GM23338 (cell line): Measurements from ENCODE around the gene MC2R. TPM values are rescaled to one million over a fixed set of nuclear protein-coding genes. Genes with fewer than 3 reads are reported as not detected.

Experiments
- ATAC-seq: fragments of 200-7000 bp; cut with Tn5 transposase; 3 replicates; pipeline ENCODE4 v1.9.1; 2020
- DNase-seq: peaks from one replicate; pipeline ENCODE4 v3.0.0-alpha.2; 2015; ENCODE audit warnings: low spot score
- H2AFZ ChIP-seq: fragments of 200-600 bp; sonication (generic); 2 replicates; pipeline ENCODE4 v1.8.0; 2016; ENCODE audit warnings: antibody characterized with exemption, mild to moderate bottlenecking, moderate library complexity
- H3F3A ChIP-seq: fragments of 200-600 bp; sonication (generic); replicated peaks from 2 replicates; pipeline ENCODE4 v1.8.0; 2017; ENCODE audit warnings: antibody characterized with exemption, mixed run types, low read depth
- H3K27ac ChIP-seq: fragments of 200-600 bp; sonication (generic); 2 replicates; pipeline ENCODE4 v1.6.1; 2016; ENCODE audit warnings: low read depth
- H3K27me3 ChIP-seq: fragments of 200-600 bp; sonication (generic); 2 replicates; pipeline ENCODE4 v1.8.0; 2016; ENCODE audit warnings: mild to moderate bottlenecking, mixed run types, moderate library complexity; ENCODE audit not compliant: insufficient read depth
- H3K36me3 ChIP-seq: fragments of 200-600 bp; sonication (generic); 2 replicates; pipeline ENCODE4 v1.8.0; 2016; ENCODE audit warnings: mild to moderate bottlenecking; ENCODE audit not compliant: insufficient read depth
- H3K4me1 ChIP-seq: fragments of 200-600 bp; sonication (generic); 2 replicates; pipeline ENCODE4 v1.8.0; 2016; ENCODE audit warnings: mild to moderate bottlenecking, moderate library complexity; ENCODE audit not compliant: insufficient read depth
- H3K4me2 ChIP-seq: fragments of 200-600 bp; sonication (generic); 2 replicates; pipeline ENCODE4 v1.7.1; 2017; ENCODE audit warnings: mixed run types
- H3K4me3 ChIP-seq: fragments of 200-600 bp; sonication (generic); 2 replicates; pipeline ENCODE4 v1.6.1; 2016; ENCODE audit warnings: mixed run types
- H3K79me2 ChIP-seq: fragments of 200-600 bp; sonication (generic); replicated peaks from 2 replicates; pipeline ENCODE4 v1.8.0; 2017; ENCODE audit warnings: mild to moderate bottlenecking; ENCODE audit not compliant: insufficient read depth
- H3K9me2 ChIP-seq: fragments of 200-600 bp; sonication (generic); 2 replicates; pipeline ENCODE4 v1.8.0; 2017; ENCODE audit not compliant: insufficient read depth
- H4K20me1 ChIP-seq: fragments of 200-600 bp; sonication (generic); replicated peaks from 2 replicates; pipeline ENCODE4 v1.8.0; 2017; ENCODE audit warnings: mild to moderate bottlenecking; ENCODE audit not compliant: insufficient read depth
- H3K27ac Mint-ChIP-seq: 2 replicates; pipeline ENCODE4 v1.8.0; 2020; ENCODE audit warnings: inconsistent platforms, mild to moderate bottlenecking, moderate library complexity, mixed read lengths
- H3K27me3 Mint-ChIP-seq: 3 replicates; pipeline ENCODE4 v1.8.0; 2022; ENCODE audit warnings: low read depth, mild to moderate bottlenecking, moderate library complexity, mixed read lengths, inconsistent platforms; ENCODE audit not compliant: insufficient read depth, poor library complexity
- H3K36me3 Mint-ChIP-seq: 3 replicates; pipeline ENCODE4 v1.8.0; 2021; ENCODE audit warnings: low read depth, mild to moderate bottlenecking, inconsistent platforms, moderate library complexity, mixed read lengths
- H3K4me1 Mint-ChIP-seq: 3 replicates; pipeline ENCODE4 v1.8.0; 2020; ENCODE audit warnings: mild to moderate bottlenecking, inconsistent platforms, mixed read lengths
- H3K4me3 Mint-ChIP-seq: 3 replicates; pipeline ENCODE4 v1.8.0; 2021; ENCODE audit warnings: moderate library complexity, mild to moderate bottlenecking, inconsistent platforms, mixed read lengths
- H3K9me3 Mint-ChIP-seq: 3 replicates; pipeline ENCODE4 v1.8.0; 2020; ENCODE audit warnings: moderate library complexity, mild to moderate bottlenecking, inconsistent platforms, mixed read lengths
- CREB1 ChIP-seq: fragments of 250-450 bp; sonication (Bioruptor Pico); IDR thresholded peaks from 2 replicates; pipeline ENCODE4 v1.5.0; 2020; ENCODE audit warnings: low read depth, mild to moderate bottlenecking, moderate library complexity
- EZH2 ChIP-seq: fragments of 200-600 bp; sonication (generic); IDR thresholded peaks from one replicate; pipeline ENCODE4 v1.8.0; 2017; ENCODE audit warnings: antibody characterized with exemption, mild to moderate bottlenecking, low read depth; ENCODE audit not compliant: unreplicated experiment
- EZH2phosphoT487 ChIP-seq: fragments of 200-600 bp; sonication (generic); IDR thresholded peaks from one replicate; pipeline ENCODE4 v1.8.1; 2018; ENCODE audit warnings: antibody characterized with exemption; ENCODE audit not compliant: unreplicated experiment
- JUNB ChIP-seq: IDR thresholded peaks from one replicate; pipeline ENCODE4 v1.6.1; 2016; ENCODE audit warnings: antibody characterized with exemption; ENCODE audit not compliant: unreplicated experiment
- NANOG ChIP-seq: IDR thresholded peaks from 2 replicates; pipeline ENCODE4 v1.6.1; 2016; ENCODE audit warnings: antibody characterized with exemption, borderline replicate concordance
- POLR2AphosphoS5 ChIP-seq: IDR thresholded peaks from 2 replicates; pipeline ENCODE4 v1.6.1; 2016; ENCODE audit warnings: antibody characterized with exemption, low read depth
- STAT1 ChIP-seq: IDR thresholded peaks from one replicate; pipeline ENCODE4 v1.6.1; 2016; ENCODE audit warnings: antibody characterized with exemption; ENCODE audit not compliant: unreplicated experiment
- ZNF114 ChIP-seq: fragments of 250-450 bp; sonication (Bioruptor Pico); IDR thresholded peaks from 2 replicates; pipeline ENCODE4 v1.5.0; 2020; ENCODE audit warnings: mild to moderate bottlenecking, moderate library complexity
- ZNF331 ChIP-seq: fragments of 250-450 bp; sonication (Bioruptor Pico); IDR thresholded peaks from 2 replicates; pipeline ENCODE4 v1.5.0; 2020; ENCODE audit warnings: low read depth, mild to moderate bottlenecking, moderate library complexity
- polyA plus RNA-seq: library from polyadenylated mRNA; unstranded; fragments of >200 nt; fragmentation: Nextera tagmentation; extraction: Ambion mirVana; gene quantifications from 2 replicates; pipeline ENCODE4 v1.2.1, GENCODE V29; 2016
- total RNA-seq: library from RNA; depleted of rRNA; stranded (reverse); fragments of >200 nt; shearing (Covaris generic); gene quantifications from 2 replicates; pipeline ENCODE4 v1.2.3, GENCODE V29; 2014
- TF ChIP-seq, protein P1 (sequence below): fragments of 250-450 bp; sonication (Bioruptor Pico); IDR thresholded peaks from 2 replicates; pipeline ENCODE4 v1.5.0; 2020; ENCODE audit warnings: mild to moderate bottlenecking, moderate library complexity
- TF ChIP-seq, protein P2 (sequence below), 2 experiments: fragments of 200-600 bp in 1 of 2; sonication (generic) in 1 of 2; conservative IDR thresholded peaks; 2 replicates each; pipeline versions ENCODE4 v1.5.1 to v1.6.1; 2016 to 2017; ENCODE audit warnings: antibody characterized with exemption in 2 of 2, low read depth in 2 of 2, mild to moderate bottlenecking in 2 of 2, moderate library complexity in 1 of 2
- TF ChIP-seq, protein P3 (sequence below): IDR thresholded peaks from 2 replicates; pipeline ENCODE4 v1.6.1; 2016; ENCODE audit warnings: antibody characterized with exemption
- TF ChIP-seq, protein P4 (sequence below): IDR thresholded peaks from one replicate; pipeline ENCODE4 v1.6.1; 2018; ENCODE audit warnings: antibody characterized with exemption; ENCODE audit not compliant: unreplicated experiment

Gene MC2R
- total and polyA plus RNA-seq, 2 experiments from 2014 or later, result not detected

DNA sequence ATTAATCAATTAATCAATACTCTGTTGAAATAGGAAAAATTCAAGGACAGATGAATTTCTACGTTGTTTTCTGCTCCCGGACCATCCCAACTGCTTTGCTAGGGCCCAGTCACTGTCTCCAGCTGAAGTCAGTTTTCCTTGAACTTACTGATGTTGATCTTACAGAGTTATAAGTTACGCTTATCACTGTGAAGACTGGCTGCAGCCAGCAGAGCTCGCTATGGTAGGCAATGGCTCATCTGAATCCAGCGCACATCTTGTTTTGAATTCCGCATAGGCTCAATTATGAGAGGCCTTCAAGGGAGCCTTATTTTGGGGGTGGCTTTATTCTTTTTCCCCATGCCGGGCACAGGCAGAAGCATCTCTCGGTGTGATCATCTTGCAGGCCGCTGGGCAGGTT is 2.7 kb downstream of the MC2R start:
- H3F3A ChIP-seq, result no peaks in the 10 kb centered on the region
- TF ChIP-seq NANOG (no peak), POLR2AphosphoS5 (no peak), ZNF114 (CRISPR knock-in tag) (no peak), EZH2 (no peak), EZH2phosphoT487 (no peak), CREB1 (CRISPR knock-in tag) (no peak), ZNF331 (no peak), STAT1 (no peak), JUNB (no peak)
- TF ChIP-seq, protein P1, sequence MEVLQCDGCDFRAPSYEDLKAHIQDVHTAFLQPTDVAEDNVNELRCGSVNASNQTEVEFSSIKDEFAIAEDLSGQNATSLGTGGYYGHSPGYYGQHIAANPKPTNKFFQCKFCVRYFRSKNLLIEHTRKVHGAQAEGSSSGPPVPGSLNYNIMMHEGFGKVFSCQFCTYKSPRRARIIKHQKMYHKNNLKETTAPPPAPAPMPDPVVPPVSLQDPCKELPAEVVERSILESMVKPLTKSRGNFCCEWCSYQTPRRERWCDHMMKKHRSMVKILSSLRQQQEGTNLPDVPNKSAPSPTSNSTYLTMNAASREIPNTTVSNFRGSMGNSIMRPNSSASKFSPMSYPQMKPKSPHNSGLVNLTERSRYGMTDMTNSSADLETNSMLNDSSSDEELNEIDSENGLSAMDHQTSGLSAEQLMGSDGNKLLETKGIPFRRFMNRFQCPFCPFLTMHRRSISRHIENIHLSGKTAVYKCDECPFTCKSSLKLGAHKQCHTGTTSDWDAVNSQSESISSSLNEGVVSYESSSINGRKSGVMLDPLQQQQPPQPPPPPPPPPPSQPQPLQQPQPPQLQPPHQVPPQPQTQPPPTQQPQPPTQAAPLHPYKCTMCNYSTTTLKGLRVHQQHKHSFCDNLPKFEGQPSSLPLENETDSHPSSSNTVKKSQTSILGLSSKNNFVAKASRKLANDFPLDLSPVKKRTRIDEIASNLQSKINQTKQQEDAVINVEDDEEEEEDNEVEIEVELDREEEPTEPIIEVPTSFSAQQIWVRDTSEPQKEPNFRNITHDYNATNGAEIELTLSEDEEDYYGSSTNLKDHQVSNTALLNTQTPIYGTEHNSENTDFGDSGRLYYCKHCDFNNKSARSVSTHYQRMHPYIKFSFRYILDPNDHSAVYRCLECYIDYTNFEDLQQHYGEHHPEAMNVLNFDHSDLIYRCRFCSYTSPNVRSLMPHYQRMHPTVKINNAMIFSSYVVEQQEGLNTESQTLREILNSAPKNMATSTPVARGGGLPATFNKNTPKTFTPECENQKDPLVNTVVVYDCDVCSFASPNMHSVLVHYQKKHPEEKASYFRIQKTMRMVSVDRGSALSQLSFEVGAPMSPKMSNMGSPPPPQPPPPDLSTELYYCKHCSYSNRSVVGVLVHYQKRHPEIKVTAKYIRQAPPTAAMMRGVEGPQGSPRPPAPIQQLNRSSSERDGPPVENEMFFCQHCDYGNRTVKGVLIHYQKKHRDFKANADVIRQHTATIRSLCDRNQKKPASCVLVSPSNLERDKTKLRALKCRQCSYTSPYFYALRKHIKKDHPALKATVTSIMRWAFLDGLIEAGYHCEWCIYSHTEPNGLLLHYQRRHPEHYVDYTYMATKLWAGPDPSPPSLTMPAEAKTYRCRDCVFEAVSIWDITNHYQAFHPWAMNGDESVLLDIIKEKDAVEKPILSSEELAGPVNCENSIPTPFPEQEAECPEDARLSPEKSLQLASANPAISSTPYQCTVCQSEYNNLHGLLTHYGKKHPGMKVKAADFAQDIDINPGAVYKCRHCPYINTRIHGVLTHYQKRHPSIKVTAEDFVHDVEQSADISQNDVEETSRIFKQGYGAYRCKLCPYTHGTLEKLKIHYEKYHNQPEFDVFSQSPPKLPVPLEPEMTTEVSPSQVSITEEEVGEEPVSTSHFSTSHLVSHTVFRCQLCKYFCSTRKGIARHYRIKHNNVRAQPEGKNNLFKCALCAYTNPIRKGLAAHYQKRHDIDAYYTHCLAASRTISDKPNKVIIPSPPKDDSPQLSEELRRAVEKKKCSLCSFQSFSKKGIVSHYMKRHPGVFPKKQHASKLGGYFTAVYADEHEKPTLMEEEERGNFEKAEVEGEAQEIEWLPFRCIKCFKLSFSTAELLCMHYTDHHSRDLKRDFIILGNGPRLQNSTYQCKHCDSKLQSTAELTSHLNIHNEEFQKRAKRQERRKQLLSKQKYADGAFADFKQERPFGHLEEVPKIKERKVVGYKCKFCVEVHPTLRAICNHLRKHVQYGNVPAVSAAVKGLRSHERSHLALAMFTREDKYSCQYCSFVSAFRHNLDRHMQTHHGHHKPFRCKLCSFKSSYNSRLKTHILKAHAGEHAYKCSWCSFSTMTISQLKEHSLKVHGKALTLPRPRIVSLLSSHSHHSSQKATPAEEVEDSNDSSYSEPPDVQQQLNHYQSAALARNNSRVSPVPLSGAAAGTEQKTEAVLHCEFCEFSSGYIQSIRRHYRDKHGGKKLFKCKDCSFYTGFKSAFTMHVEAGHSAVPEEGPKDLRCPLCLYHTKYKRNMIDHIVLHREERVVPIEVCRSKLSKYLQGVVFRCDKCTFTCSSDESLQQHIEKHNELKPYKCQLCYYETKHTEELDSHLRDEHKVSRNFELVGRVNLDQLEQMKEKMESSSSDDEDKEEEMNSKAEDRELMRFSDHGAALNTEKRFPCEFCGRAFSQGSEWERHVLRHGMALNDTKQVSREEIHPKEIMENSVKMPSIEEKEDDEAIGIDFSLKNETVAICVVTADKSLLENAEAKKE (CRISPR knock-in tag), result no peak
- TF ChIP-seq, protein P2, sequence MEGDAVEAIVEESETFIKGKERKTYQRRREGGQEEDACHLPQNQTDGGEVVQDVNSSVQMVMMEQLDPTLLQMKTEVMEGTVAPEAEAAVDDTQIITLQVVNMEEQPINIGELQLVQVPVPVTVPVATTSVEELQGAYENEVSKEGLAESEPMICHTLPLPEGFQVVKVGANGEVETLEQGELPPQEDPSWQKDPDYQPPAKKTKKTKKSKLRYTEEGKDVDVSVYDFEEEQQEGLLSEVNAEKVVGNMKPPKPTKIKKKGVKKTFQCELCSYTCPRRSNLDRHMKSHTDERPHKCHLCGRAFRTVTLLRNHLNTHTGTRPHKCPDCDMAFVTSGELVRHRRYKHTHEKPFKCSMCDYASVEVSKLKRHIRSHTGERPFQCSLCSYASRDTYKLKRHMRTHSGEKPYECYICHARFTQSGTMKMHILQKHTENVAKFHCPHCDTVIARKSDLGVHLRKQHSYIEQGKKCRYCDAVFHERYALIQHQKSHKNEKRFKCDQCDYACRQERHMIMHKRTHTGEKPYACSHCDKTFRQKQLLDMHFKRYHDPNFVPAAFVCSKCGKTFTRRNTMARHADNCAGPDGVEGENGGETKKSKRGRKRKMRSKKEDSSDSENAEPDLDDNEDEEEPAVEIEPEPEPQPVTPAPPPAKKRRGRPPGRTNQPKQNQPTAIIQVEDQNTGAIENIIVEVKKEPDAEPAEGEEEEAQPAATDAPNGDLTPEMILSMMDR (conservative IDR thresholded peaks at IDR 0.05; ENCODE audit: low read depth in 2 of 2), result no peak
- TF ChIP-seq, protein P3, sequence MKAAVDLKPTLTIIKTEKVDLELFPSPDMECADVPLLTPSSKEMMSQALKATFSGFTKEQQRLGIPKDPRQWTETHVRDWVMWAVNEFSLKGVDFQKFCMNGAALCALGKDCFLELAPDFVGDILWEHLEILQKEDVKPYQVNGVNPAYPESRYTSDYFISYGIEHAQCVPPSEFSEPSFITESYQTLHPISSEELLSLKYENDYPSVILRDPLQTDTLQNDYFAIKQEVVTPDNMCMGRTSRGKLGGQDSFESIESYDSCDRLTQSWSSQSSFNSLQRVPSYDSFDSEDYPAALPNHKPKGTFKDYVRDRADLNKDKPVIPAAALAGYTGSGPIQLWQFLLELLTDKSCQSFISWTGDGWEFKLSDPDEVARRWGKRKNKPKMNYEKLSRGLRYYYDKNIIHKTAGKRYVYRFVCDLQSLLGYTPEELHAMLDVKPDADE, result no peak
- TF ChIP-seq, protein P4, sequence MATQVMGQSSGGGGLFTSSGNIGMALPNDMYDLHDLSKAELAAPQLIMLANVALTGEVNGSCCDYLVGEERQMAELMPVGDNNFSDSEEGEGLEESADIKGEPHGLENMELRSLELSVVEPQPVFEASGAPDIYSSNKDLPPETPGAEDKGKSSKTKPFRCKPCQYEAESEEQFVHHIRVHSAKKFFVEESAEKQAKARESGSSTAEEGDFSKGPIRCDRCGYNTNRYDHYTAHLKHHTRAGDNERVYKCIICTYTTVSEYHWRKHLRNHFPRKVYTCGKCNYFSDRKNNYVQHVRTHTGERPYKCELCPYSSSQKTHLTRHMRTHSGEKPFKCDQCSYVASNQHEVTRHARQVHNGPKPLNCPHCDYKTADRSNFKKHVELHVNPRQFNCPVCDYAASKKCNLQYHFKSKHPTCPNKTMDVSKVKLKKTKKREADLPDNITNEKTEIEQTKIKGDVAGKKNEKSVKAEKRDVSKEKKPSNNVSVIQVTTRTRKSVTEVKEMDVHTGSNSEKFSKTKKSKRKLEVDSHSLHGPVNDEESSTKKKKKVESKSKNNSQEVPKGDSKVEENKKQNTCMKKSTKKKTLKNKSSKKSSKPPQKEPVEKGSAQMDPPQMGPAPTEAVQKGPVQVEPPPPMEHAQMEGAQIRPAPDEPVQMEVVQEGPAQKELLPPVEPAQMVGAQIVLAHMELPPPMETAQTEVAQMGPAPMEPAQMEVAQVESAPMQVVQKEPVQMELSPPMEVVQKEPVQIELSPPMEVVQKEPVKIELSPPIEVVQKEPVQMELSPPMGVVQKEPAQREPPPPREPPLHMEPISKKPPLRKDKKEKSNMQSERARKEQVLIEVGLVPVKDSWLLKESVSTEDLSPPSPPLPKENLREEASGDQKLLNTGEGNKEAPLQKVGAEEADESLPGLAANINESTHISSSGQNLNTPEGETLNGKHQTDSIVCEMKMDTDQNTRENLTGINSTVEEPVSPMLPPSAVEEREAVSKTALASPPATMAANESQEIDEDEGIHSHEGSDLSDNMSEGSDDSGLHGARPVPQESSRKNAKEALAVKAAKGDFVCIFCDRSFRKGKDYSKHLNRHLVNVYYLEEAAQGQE, result no peak
- H3K27ac Mint-ChIP-seq, result no peak overlapping the region
- no peaks in the 10 kb centered on the region; the same call in 2 of the 3 replicates for H3K4me1 Mint-ChIP-seq
- DNase-seq (no peak), ATAC-seq (no peak)
- no peak overlapping the region for H2AFZ ChIP-seq
- H3K36me3 ChIP-seq, result no peaks in the 10 kb centered on the region
- no peaks in the 10 kb centered on the region for H3K36me3 Mint-ChIP-seq
- no peaks in the 10 kb centered on the region for H4K20me1 ChIP-seq
- no peaks in the 10 kb centered on the region for H3K9me2 ChIP-seq
- no peak overlapping the region for H3K4me2 ChIP-seq
- H3K4me3 Mint-ChIP-seq, result no peak overlapping the region
- no peaks in the 10 kb centered on the region for H3K9me3 Mint-ChIP-seq
- H3K27me3 ChIP-seq, result no peaks in the 10 kb centered on the region
- H3K4me3 ChIP-seq, result no peak overlapping the region
- H3K79me2 ChIP-seq, result no peaks in the 10 kb centered on the region
- no peaks in the 10 kb centered on the region for H3K4me1 ChIP-seq
- peaks cover 2% of the 10 kb centered on the region for H3K27me3 Mint-ChIP-seq
- H3K27ac ChIP-seq, result no peak overlapping the region
